Measurements from ENCODE around the gene TFDP1.

- no peak for TF ChIP-seq CTCF (IDR thresholded peaks at IDR 0.05)
- no peak for TF ChIP-seq REST (IDR thresholded peaks at IDR 0.05; ENCODE audit: low read depth, low read length)
- no peak for TF ChIP-seq RAD21 (IDR thresholded peaks at IDR 0.05; ENCODE audit: low read length)
- TF ChIP-seq POLR2AphosphoS5 (IDR thresholded peaks at IDR 0.05; ENCODE audit: low read depth, low read length), result no peak
- no peak for TF ChIP-seq TEAD4 (IDR thresholded peaks at IDR 0.05; ENCODE audit: borderline replicate concordance, insufficient read depth)
- TF ChIP-seq FOXJ3 (CRISPR knock-in tag; IDR thresholded peaks at IDR 0.05), result no peak
- TF ChIP-seq TAF1 (IDR thresholded peaks at IDR 0.05; ENCODE audit: borderline replicate concordance, low read depth, low read length), result no peak
- TF ChIP-seq FOXM1 (IDR thresholded peaks at IDR 0.05; ENCODE audit: low read depth), result no peak
- TF ChIP-seq RXRA (IDR thresholded peaks at IDR 0.05; ENCODE audit: borderline replicate concordance, low read depth), result no peak
- no peak for TF ChIP-seq RFX5 (IDR thresholded peaks at IDR 0.05; ENCODE audit: low read length)
- TF ChIP-seq EZH2phosphoT487 (IDR thresholded peaks at IDR 0.05; ENCODE audit: borderline replicate concordance, low read depth), result no peak
These were observed 25.5 kb upstream of the TFDP1 start for GRCh38 chr13:113559061-113559460.

Measured in SK-N-SH (cell line).